Activated CD8-positive, alpha-beta memory T cell treated with anti-CD3 and anti-CD28 coated beads for 48 hours (primary cell): Measurements from ENCODE around the gene CSNK1G3.
"Not testable (repeated sequence)": the region's sequence is repeated elsewhere in the genome, so short reads cannot be mapped to it uniquely, and the experiment has no call there.

ENCODE experiments used
- DNase-seq, 3 experiments: peaks; one replicate each; pipeline ENCODE4 v3.0.0-alpha.2; 2020; ENCODE audit warnings: low read depth in 2 of 3, low spot score in 2 of 3

The CSNK1G3 gene

DNA sequence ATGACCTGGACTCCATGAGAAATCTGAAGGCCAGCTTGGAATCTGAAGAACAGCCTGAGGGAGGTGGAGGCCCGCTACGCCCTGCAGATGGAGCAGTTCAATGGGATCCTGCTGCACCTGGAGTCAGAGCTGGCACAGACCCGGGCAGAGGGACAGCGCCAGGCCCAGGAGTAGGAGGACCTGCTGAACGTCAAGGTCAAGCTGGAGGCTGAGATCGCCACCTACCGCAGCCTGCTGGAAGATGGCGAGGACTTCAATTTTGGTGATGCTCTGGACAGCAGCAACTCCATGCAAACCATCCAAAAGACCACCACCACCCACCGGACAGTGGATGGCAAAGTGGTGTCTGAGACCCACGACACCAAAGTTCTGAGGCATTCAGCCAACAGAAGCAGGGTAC, 125.1 kb downstream of the CSNK1G3 start:
- not testable (repeated sequence) for DNase-seq

- DNase-seq = no peak
Observed at GRCh38 chr5:123639244-123639643, 127.3 kb downstream of the CSNK1G3 start.

DNA sequence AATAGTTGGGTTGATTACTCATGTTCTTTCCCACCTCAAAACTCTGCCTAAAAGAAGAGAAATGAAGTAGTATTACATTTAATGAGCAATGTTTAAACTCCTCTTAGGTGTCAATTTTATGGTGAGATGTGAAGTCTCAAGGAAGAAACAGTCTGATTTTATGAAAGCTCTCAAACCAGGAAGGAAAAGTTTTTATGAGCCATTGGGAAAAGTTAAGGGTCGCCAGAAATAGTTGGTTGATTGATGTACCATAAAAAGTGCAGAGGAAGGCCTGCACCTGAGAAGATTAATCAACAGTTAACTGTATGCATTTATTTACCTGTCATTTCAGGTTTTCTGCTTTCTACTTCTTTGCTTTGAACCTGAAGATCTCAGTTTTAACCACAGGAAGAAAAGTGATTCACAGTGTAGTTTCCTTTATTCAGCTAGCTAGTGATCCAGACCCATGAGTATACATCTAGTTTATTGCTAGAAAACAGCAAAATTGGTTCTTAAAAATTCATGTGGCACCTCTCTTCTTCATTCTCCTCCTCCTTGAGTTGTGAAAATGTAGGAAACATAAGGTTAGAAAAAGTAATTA, 133.1 kb downstream of the CSNK1G3 start:
- no peak for DNase-seq

DNA sequence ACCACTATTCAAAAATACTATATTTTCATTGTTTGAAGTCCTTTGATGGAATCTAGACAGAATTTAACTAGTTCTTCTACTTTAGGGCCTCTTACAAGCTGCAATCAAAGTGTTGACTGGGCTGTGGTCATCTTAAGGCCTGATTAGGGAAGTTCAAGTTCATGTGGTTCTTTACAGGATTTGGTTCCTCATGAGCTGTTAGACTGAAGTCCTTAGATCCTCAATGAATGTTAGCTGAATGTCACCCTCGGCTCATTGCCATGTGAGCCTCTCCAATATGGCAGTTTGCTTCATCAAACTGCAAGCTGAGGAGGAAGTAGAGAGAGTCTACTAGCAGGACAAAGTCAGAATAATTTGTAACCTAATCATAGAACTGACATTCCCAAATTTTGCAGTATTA, 135.1 kb downstream of the CSNK1G3 start:
- no peak for DNase-seq

- no peak for DNase-seq
Observed at GRCh38 chr5:123651234-123651633, 139.3 kb downstream of the CSNK1G3 start.

- no peak for DNase-seq
Observed at GRCh38 chr5:123659011-123659410, 147.0 kb downstream of the CSNK1G3 start.

DNA sequence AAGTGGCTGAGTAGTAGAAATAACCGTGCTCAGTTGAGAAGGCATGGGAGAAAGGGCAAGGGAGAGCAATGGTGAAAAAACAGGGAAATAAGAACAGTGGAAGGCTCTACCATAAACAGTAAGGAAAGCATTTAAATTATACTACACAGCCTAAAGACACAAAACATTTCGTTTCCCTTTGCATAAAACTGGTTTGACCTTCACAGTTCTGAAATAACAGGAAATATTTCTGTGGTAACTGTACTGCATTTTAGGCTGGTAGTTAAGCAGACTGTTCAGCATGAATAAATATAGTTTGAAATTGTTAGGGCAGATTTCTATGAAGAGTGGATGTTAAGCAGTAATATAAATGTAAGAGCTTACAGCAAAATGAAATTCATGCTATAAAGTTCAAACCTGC, 147.5 kb downstream of the CSNK1G3 start:
- DNase-seq = no peak

DNA sequence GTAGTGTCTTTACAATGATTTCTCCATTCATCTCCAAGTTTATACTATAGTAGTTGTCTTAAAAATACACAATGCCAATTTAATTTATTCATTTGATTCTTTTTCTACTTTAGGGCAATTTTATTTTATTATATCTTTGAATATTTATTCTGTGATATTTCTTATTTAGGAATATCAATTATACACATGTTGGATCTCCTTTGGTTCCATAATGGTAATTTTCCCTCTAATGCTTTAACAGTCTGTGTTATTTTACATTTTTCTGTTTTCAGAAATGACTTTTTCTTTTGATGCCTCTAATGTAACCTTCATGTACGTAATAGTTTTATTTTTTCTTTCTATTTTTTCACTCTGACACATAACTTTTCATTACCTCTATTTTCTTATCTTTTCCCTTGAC, 153.0 kb downstream of the CSNK1G3 start:
- no peak for DNase-seq

- no peak for DNase-seq
Observed at GRCh38 chr5:123665822-123666371, 153.9 kb downstream of the CSNK1G3 start.
